WTC11 (cell line): Measurements from ENCODE around the gene FGF6.

Experiments
- E2F5 ChIP-seq: sonication (generic); formaldehyde crosslinking; IDR thresholded peaks from 2 replicates; pipeline ENCODE4 v1.8.1; 2022; ENCODE audit warnings: mild to moderate bottlenecking, moderate library complexity, missing genetic modification reagents
- FOXK1 ChIP-seq: sonication (generic); formaldehyde crosslinking; IDR thresholded peaks from 2 replicates; pipeline ENCODE4 v1.8.0; 2022; ENCODE audit warnings: mild to moderate bottlenecking, moderate library complexity, missing genetic modification reagents
- NFE2L1 ChIP-seq: sonication (generic); formaldehyde crosslinking; IDR thresholded peaks from 2 replicates; pipeline ENCODE4 v1.8.1; 2023; ENCODE audit warnings: missing genetic modification reagents
- NFYB ChIP-seq: sonication (generic); formaldehyde crosslinking; conservative IDR thresholded peaks from 2 replicates; pipeline ENCODE4 v1.8.0; 2022; ENCODE audit warnings: low read depth, missing genetic modification reagents
- NR2C2 ChIP-seq: sonication (generic); formaldehyde crosslinking; IDR thresholded peaks from 2 replicates; pipeline ENCODE4 v1.8.0; 2022; ENCODE audit warnings: mild to moderate bottlenecking, missing genetic modification reagents
- STAT6 ChIP-seq: sonication (generic); formaldehyde crosslinking; conservative IDR thresholded peaks from 2 replicates; pipeline ENCODE4 v1.8.1; 2023; ENCODE audit warnings: mild to moderate bottlenecking, low read depth, missing genetic modification reagents, moderate library complexity
- TP53 ChIP-seq: sonication (generic); formaldehyde crosslinking; IDR thresholded peaks from 2 replicates; pipeline ENCODE4 v1.8.1; 2023; ENCODE audit warnings: mild to moderate bottlenecking, missing genetic modification reagents
- USF1 ChIP-seq: sonication (generic); formaldehyde crosslinking; IDR thresholded peaks from 2 replicates; pipeline ENCODE4 v1.8.0; 2022; ENCODE audit warnings: mild to moderate bottlenecking, missing genetic modification reagents
- ZNF121 ChIP-seq: sonication (generic); formaldehyde crosslinking; IDR thresholded peaks from 2 replicates; pipeline ENCODE4 v1.8.0; 2023; ENCODE audit warnings: missing genetic modification reagents
- TF ChIP-seq, protein P1 (sequence below): fragments of 200-600 bp; IDR thresholded peaks from 2 replicates; pipeline ENCODE4 v1.8.0; 2022; ENCODE audit warnings: antibody characterized with exemption
- TF ChIP-seq, protein P2 (sequence below): sonication (generic); formaldehyde crosslinking; IDR thresholded peaks from 2 replicates; pipeline ENCODE4 v1.8.0; 2023; ENCODE audit warnings: mild to moderate bottlenecking, missing genetic modification reagents
- TF ChIP-seq, protein P3 (sequence below): sonication (generic); formaldehyde crosslinking; IDR thresholded peaks from 2 replicates; pipeline ENCODE4 v1.8.0; 2022; ENCODE audit warnings: mild to moderate bottlenecking, missing genetic modification reagents

DNA sequence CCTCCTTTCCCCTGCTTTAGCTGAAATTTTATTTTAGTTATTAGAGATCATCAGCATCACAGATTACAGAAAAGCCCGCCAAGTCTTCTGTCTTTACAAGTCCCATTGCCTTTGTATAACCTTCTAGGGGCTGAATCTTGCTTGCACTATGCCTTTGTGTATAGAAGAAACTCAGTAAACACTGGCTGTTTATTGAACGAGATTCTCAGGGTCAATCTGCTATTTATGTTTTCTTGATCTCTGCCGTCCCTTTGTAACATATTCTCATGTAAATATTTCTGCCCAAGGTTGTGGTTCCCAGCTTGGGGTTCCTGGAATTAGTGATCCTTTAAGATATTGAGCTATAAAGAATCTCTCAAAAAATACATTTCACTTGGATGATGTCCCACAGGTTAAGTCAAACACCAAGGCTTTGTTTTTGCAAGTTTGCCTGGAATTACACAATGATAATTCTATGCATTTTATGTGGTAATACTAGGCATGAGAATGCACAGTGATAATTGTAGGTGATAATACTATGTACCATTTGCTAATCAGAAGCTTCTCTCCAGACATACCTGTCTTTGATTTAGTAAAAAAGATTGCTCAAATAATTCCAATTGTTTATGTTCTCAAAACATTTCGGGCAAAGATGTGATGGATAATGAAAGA is 40.6 kb upstream of the FGF6 start:
- TF ChIP-seq, protein P1, sequence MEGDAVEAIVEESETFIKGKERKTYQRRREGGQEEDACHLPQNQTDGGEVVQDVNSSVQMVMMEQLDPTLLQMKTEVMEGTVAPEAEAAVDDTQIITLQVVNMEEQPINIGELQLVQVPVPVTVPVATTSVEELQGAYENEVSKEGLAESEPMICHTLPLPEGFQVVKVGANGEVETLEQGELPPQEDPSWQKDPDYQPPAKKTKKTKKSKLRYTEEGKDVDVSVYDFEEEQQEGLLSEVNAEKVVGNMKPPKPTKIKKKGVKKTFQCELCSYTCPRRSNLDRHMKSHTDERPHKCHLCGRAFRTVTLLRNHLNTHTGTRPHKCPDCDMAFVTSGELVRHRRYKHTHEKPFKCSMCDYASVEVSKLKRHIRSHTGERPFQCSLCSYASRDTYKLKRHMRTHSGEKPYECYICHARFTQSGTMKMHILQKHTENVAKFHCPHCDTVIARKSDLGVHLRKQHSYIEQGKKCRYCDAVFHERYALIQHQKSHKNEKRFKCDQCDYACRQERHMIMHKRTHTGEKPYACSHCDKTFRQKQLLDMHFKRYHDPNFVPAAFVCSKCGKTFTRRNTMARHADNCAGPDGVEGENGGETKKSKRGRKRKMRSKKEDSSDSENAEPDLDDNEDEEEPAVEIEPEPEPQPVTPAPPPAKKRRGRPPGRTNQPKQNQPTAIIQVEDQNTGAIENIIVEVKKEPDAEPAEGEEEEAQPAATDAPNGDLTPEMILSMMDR, result no peak
- TF ChIP-seq NR2C2 (no peak), ZNF121 (no peak), TP53 (CRISPR knock-in tag) (no peak), NFE2L1 (CRISPR knock-in tag) (no peak), FOXK1 (CRISPR knock-in tag) (no peak), E2F5 (no peak), NFYB (CRISPR knock-in tag) (no peak), USF1 (CRISPR knock-in tag) (no peak), STAT6 (no peak)
- TF ChIP-seq, protein P2, sequence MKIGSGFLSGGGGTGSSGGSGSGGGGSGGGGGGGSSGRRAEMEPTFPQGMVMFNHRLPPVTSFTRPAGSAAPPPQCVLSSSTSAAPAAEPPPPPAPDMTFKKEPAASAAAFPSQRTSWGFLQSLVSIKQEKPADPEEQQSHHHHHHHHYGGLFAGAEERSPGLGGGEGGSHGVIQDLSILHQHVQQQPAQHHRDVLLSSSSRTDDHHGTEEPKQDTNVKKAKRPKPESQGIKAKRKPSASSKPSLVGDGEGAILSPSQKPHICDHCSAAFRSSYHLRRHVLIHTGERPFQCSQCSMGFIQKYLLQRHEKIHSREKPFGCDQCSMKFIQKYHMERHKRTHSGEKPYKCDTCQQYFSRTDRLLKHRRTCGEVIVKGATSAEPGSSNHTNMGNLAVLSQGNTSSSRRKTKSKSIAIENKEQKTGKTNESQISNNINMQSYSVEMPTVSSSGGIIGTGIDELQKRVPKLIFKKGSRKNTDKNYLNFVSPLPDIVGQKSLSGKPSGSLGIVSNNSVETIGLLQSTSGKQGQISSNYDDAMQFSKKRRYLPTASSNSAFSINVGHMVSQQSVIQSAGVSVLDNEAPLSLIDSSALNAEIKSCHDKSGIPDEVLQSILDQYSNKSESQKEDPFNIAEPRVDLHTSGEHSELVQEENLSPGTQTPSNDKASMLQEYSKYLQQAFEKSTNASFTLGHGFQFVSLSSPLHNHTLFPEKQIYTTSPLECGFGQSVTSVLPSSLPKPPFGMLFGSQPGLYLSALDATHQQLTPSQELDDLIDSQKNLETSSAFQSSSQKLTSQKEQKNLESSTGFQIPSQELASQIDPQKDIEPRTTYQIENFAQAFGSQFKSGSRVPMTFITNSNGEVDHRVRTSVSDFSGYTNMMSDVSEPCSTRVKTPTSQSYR, result no peak
- TF ChIP-seq, protein P3, sequence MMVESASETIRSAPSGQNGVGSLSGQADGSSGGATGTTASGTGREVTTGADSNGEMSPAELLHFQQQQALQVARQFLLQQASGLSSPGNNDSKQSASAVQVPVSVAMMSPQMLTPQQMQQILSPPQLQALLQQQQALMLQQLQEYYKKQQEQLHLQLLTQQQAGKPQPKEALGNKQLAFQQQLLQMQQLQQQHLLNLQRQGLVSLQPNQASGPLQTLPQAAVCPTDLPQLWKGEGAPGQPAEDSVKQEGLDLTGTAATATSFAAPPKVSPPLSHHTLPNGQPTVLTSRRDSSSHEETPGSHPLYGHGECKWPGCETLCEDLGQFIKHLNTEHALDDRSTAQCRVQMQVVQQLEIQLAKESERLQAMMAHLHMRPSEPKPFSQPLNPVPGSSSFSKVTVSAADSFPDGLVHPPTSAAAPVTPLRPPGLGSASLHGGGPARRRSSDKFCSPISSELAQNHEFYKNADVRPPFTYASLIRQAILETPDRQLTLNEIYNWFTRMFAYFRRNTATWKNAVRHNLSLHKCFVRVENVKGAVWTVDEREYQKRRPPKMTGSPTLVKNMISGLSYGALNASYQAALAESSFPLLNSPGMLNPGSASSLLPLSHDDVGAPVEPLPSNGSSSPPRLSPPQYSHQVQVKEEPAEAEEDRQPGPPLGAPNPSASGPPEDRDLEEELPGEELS (CRISPR knock-in tag), result no peak
